Stimulated activated CD8-positive, alpha-beta memory T cell treated with anti-CD3 and anti-CD28 coated beads, Interleukin-7, amount 100 ng/mL, for 24 hours (primary cell): ENCODE results near the gene DEPDC1B.
"Not testable (repeated sequence)": the region's sequence is repeated elsewhere in the genome, so short reads cannot be mapped to it uniquely, and the experiment has no call there.

ENCODE experiments used
- DNase-seq: peaks from one replicate; pipeline ENCODE4 v3.0.0-alpha.2; 2020; ENCODE audit warnings: low read depth

The DEPDC1B gene

DNA sequence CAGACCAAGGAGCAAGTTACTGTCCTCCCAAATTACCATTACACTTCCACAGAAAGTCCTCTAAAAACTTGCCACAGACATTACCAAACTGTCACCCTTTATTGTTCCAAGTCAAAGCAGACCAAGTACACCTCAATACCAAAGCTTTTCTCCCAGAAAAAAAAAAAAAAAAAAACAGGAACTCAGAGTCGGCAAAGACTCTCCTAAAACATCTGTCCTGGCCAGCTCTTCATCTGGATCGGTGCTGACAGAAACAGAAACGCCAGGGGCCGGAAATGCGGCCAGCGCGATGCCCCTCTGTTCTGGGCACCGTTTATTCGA is 718 bp downstream of the DEPDC1B start:
- DNase-seq, result no peak

GRCh38 chr5:60698336-60698735 is 1.6 kb downstream of the DEPDC1B start:
- DNase-seq, result no peak

GRCh38 chr5:60690326-60690725 is 9.6 kb downstream of the DEPDC1B start:
- DNase-seq, result no peak

- DNase-seq, result no peak
Measured at GRCh38 chr5:60688980-60689379, 11.0 kb downstream of the DEPDC1B start.

- no peak for DNase-seq
Measured at GRCh38 chr5:60687927-60688720, 11.8 kb downstream of the DEPDC1B start.

- no peak for DNase-seq
Measured at GRCh38 chr5:60686157-60686556, 13.8 kb downstream of the DEPDC1B start.

GRCh38 chr5:60685700-60686099 is 14.3 kb downstream of the DEPDC1B start:
- no peak for DNase-seq

DNA sequence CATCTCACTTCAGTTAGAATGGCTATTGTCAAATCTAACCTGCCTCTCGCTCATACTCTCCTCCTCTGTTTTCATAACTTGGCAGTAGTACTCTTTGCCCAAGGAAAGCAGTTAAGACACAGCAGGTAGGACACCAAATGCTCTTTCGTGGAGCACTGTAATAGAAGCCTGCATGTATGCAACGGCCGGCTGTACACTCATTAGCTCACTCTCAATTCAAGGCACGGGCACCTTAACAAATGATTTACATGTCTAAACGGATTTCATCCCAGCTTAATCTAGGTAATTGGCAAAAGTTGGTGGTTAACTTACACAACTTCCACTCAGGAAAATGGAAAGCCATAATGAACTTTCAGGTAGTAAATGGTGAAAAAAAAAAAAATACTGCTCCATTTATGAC is 14.9 kb downstream of the DEPDC1B start:
- no peak for DNase-seq

GRCh38 chr5:60682007-60682406 is 18.0 kb downstream of the DEPDC1B start:
- DNase-seq, result not testable (repeated sequence)

DNA sequence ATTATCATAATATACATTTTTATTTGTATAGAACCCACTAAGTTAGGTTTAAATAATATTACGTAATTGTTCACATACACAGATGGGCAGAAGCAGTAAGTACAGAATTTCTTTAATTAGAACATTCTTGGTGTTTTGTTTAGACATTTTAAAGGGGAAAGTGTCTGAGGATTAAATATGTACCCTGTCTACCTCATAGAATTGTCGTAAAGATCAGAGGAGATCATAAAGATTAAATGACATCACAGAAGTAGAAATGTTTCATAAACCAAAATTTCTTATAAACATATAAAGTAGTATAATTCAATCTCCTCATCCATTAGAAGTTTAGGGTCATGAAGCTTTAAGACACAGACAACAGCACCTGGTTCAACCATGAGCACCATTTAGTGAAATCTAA is 20.1 kb downstream of the DEPDC1B start:
- no peak for DNase-seq

- no peak for DNase-seq
Measured at GRCh38 chr5:60677850-60678664, 21.9 kb downstream of the DEPDC1B start.

DNA sequence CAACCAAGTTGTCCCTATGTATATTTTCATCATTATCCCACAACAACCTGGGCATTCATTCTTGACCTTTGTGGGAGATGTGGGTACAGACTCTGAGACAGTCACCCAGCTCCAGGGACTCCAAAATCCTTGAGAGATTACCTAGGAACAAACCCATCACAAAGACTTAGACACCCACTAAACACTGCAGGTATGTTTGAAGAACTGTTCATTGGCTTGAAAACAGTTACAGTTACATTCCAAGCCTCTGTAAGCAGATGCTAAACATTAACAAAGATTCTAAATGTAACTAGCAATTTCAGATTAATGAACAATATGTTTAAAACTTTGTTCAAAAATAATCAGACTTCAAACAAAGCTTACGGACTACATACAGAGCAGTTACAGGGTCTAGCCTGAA is 24.7 kb downstream of the DEPDC1B start:
- DNase-seq, result no peak

- DNase-seq, result no peak
Measured at GRCh38 chr5:60674251-60675069, 25.5 kb downstream of the DEPDC1B start.

GRCh38 chr5:60673334-60673733 is 26.6 kb downstream of the DEPDC1B start:
- no peak for DNase-seq

DNA sequence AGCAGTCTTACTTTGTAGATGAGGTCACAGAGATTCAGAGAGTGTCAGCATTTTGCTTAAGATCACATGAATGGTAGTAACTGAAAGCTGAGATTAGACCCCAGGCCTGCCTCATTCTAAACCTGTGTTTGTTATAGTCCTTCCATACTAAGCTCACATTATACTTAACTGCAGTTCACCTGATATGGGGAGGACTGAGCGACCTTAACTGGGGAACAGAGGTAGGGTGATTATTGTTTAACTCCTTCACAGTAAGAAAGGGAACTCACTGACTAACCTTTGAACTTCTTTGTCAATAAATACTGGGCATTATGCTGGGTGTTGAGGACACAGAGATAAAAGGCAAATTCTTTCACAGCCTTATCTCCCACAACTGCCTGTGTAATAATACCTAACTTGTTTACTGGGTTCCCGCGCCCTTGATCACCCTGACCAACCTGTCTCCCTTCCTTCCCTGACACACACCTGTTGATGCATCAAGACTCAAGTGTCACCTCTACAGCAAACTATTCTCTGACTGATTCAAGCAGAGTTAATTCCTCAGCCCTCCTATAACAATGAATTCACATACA is 27.2 kb downstream of the DEPDC1B start:
- DNase-seq, result no peak

DNA sequence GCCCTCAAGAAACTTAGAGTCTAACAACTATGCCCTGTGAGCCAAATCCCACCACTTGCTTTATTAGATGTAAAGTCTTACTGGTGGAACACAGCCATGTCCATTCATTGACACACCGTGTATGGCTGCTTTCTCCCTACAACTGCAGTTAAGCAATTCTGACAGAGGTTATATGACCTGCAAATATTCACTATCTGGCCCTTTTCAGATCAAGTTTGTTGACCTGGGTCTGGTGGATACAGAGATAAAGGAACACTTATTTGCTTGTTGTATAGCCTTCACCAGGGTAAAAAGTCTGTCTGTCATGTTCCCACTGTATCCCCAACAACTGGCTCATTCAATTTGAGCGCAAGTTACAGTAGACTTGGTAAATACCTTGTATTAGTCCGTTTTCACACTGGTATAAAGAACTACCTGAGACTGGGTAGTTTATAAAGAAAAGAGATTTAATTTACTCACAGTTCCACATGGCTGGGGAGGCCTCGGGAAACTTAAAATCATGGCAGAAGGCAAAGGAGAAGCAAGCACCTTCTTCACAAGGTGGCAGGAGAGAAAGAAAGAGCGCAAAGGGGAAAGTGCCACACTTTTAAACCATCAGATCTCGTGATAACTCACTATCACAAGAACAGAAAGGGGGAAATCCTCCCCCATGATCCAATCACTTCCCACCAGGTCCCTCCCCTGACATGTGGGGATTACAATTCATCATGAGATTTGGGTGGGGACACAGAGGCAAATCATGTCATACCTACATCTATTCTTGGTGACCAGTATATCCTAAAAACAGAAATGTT is 27.9 kb downstream of the DEPDC1B start:
- no peak for DNase-seq

GRCh38 chr5:60670749-60671148 is 29.2 kb downstream of the DEPDC1B start:
- DNase-seq, result no peak

- no peak for DNase-seq
Measured at GRCh38 chr5:60668686-60669304, 31.2 kb downstream of the DEPDC1B start.

DNA sequence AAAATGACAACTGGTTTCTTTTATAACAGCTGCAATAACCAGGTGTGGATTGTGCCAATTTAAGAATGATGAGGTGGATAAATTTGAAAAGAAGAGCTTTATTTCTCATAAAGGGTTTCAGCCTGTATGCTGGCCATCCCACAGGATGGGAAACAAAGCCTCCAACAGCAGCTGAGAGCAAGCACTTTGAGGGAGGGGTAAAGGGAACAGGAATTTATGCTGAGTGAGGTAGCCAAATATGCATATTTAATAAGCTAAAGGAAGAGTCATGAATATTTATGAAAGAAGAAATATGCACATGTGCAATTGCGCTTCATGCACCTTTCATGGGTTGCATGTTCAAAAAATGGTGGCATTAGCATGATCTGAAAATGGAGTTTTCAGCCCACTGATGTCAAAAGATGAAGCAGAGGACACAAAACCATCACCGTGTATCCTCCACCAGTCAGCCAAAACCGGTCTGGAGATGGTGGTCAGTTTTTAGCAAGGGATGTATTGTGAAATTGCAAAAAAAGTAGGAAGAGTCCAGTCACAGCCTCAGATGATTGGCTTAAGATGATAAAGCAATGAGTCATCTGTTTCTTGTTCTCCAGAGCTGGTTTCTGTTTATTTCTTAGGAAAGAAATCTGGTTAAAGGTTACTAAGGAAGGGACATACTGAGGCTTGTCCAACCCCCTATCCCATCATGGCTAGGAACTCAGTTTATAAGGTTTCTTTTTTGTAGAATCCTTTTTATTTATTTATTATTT is 47.9 kb downstream of the DEPDC1B start:
- no peak for DNase-seq

DNA sequence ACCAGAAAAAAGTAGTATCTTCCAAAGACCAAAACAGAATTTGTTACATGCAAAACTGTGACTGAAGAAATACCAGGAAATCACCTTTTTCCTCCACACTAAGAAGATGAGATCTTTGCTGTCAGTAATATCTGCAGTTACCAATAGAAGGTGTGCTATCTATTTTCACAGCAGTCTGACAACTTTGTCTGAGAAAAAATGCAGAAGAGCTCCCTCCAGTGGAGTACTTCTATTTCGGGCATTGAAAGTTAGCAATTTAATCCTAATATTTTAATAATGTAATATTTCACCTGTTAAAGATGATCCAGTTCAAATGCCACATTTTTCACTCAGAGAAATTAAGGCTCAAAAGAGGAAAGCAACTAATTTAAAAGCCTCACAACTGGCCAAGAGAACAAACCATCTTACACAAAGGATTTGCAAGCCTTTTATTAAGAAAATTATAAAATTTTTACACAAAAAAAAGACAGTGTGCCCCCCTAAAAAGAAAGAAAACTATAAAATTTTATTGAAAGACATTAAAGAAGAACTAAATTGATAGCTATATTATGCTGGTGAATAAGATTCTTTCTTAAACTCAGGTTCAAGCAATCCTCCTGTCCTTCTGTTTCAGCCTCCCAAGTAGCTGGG is 50.6 kb downstream of the DEPDC1B start:
- DNase-seq, result no peak
